GM12872 (cell line): ENCODE results near the gene PALS2.

ENCODE experiments used
- CTCF ChIP-seq: IDR thresholded peaks from 3 replicates; pipeline ENCODE4 v1.5.1; 2011; ENCODE audit warnings: low read depth, mild to moderate bottlenecking, low read length, moderate library complexity; ENCODE audit not compliant: insufficient read depth

PALS2 gene

GRCh38 chr7:24573554-24574338 lies 494 bp downstream of the PALS2 start:
- TF ChIP-seq CTCF = no peak

GRCh38 chr7:24574386-24574785 lies 1.1 kb downstream of the PALS2 start:
- TF ChIP-seq CTCF = no peak

- no peak for TF ChIP-seq CTCF
These were observed 1.7 kb downstream of the PALS2 start for GRCh38 chr7:24574950-24575349.

- TF ChIP-seq CTCF = peak; percentile 71
These were observed 3.1 kb downstream of the PALS2 start for GRCh38 chr7:24576171-24577025.

- no peak for TF ChIP-seq CTCF
These were observed 4.8 kb downstream of the PALS2 start for GRCh38 chr7:24578052-24578451.

GRCh38 chr7:24580283-24580946 lies 7.2 kb downstream of the PALS2 start:
- TF ChIP-seq CTCF = no peak

GRCh38 chr7:24582166-24582565 lies 8.9 kb downstream of the PALS2 start:
- no peak for TF ChIP-seq CTCF
